ENCODE results near the gene CSNK2B. TPM values are rescaled to one million over a fixed set of nuclear protein-coding genes. Genes with fewer than 3 reads are reported as not detected.

The CSNK2B gene
- total and polyA plus RNA-seq, 9 of the 15 experiments (the other 6 are each of a cell fraction or from before 2014, with no cell fraction given), result 120 to 1,126 (median 529) TPM

DNA sequence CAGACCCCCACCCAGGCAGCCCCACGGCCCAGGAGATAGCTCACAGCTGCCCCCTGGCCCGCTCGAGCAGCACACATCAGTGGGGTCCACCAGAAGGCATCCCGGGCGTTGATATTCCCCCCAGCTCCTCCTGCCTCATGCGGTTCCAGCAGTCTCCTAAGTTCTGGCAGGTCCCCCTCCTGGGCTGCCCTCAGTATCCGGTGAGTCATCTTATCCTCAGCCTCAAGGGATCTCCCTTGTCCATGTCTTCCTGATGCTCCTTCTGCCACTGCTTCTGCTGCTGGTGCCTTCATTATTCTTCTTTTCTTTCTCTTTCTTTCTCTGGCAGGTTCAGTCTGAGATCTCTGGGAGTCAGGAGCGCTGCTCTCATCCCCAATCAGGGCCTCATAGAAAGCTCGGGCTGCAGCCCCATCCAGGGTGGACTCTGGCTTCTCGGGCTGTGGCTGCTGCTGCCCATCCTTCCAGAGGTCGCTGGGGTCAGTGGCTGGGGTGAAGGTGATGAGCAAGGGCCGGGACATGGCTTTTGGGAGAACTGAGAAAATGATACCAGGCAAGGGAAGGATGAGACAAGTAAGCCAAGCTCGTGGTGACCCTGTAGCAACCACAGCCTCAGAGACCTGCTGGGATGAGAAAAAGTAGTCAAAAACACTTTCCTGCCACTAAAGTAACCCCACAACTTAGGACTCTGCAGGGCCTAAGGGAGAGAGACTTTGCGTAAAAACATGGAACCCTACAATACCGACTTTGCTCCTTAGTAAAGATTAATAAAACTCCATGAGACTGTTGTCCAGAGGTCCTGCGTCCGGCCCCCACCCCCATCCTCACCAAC, 1.7 kb upstream of the CSNK2B start (continued):
- TF ChIP-seq, protein P1, sequence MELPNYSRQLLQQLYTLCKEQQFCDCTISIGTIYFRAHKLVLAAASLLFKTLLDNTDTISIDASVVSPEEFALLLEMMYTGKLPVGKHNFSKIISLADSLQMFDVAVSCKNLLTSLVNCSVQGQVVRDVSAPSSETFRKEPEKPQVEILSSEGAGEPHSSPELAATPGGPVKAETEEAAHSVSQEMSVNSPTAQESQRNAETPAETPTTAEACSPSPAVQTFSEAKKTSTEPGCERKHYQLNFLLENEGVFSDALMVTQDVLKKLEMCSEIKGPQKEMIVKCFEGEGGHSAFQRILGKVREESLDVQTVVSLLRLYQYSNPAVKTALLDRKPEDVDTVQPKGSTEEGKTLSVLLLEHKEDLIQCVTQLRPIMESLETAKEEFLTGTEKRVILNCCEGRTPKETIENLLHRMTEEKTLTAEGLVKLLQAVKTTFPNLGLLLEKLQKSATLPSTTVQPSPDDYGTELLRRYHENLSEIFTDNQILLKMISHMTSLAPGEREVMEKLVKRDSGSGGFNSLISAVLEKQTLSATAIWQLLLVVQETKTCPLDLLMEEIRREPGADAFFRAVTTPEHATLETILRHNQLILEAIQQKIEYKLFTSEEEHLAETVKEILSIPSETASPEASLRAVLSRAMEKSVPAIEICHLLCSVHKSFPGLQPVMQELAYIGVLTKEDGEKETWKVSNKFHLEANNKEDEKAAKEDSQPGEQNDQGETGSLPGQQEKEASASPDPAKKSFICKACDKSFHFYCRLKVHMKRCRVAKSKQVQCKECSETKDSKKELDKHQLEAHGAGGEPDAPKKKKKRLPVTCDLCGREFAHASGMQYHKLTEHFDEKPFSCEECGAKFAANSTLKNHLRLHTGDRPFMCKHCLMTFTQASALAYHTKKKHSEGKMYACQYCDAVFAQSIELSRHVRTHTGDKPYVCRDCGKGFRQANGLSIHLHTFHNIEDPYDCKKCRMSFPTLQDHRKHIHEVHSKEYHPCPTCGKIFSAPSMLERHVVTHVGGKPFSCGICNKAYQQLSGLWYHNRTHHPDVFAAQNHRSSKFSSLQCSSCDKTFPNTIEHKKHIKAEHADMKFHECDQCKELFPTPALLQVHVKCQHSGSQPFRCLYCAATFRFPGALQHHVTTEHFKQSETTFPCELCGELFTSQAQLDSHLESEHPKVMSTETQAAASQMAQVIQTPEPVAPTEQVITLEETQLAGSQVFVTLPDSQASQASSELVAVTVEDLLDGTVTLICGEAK (IDR thresholded peaks at IDR 0.05), result no peak
- TF ChIP-seq, protein P1 (CRISPR knock-in tag; IDR thresholded peaks at IDR 0.05), result no peak
- TF ChIP-seq, protein P2, sequence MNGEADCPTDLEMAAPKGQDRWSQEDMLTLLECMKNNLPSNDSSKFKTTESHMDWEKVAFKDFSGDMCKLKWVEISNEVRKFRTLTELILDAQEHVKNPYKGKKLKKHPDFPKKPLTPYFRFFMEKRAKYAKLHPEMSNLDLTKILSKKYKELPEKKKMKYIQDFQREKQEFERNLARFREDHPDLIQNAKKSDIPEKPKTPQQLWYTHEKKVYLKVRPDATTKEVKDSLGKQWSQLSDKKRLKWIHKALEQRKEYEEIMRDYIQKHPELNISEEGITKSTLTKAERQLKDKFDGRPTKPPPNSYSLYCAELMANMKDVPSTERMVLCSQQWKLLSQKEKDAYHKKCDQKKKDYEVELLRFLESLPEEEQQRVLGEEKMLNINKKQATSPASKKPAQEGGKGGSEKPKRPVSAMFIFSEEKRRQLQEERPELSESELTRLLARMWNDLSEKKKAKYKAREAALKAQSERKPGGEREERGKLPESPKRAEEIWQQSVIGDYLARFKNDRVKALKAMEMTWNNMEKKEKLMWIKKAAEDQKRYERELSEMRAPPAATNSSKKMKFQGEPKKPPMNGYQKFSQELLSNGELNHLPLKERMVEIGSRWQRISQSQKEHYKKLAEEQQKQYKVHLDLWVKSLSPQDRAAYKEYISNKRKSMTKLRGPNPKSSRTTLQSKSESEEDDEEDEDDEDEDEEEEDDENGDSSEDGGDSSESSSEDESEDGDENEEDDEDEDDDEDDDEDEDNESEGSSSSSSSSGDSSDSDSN (IDR thresholded peaks at IDR 0.05; ENCODE audit: borderline replicate concordance in 1 of 2, low read depth in 2 of 2, low read length in 2 of 2), result no peak
- TF ChIP-seq ZNF436 (CRISPR knock-in tag; IDR thresholded peaks at IDR 0.05) (no peak), SRSF3 (IDR thresholded peaks at IDR 0.05; ENCODE audit: insufficient read depth, low read length) (no peak), ZNF766 (CRISPR knock-in tag; conservative IDR thresholded peaks at IDR 0.05) (no peak), FOXJ3 (CRISPR knock-in tag; IDR thresholded peaks at IDR 0.05) (no peak), HNRNPLL (IDR thresholded peaks at IDR 0.05; ENCODE audit: low read depth, low read length, poor library complexity, severe bottlenecking) (no peak), DMBX1 (CRISPR knock-in tag; IDR thresholded peaks at IDR 0.05; ENCODE audit: borderline replicate concordance) (no peak; the same call in 1 of the 2 replicates), ETV1 (tag; conservative IDR thresholded peaks at IDR 0.05; ENCODE audit: low read depth) (peak; percentile 94), ELF4 (CRISPR knock-in tag; IDR thresholded peaks at IDR 0.05) (0 out of 2 replicates have a peak, but pooled peaks have one; percentile 10), ZNF12 (CRISPR knock-in tag; IDR thresholded peaks at IDR 0.05) (no peak)
- TF ChIP-seq, protein P3, sequence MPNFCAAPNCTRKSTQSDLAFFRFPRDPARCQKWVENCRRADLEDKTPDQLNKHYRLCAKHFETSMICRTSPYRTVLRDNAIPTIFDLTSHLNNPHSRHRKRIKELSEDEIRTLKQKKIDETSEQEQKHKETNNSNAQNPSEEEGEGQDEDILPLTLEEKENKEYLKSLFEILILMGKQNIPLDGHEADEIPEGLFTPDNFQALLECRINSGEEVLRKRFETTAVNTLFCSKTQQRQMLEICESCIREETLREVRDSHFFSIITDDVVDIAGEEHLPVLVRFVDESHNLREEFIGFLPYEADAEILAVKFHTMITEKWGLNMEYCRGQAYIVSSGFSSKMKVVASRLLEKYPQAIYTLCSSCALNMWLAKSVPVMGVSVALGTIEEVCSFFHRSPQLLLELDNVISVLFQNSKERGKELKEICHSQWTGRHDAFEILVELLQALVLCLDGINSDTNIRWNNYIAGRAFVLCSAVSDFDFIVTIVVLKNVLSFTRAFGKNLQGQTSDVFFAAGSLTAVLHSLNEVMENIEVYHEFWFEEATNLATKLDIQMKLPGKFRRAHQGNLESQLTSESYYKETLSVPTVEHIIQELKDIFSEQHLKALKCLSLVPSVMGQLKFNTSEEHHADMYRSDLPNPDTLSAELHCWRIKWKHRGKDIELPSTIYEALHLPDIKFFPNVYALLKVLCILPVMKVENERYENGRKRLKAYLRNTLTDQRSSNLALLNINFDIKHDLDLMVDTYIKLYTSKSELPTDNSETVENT (CRISPR knock-in tag; IDR thresholded peaks at IDR 0.05), result peak; percentile 85; the same call in 1 of the 2 replicates
